22Rv1 (cell line): ENCODE results near the gene IQCM.

ENCODE experiments used
- CTCF ChIP-seq: fragments of 450-650 bp; IDR thresholded peaks from 2 replicates; pipeline ENCODE4 v1.5.1; 2017; ENCODE audit warnings: mild to moderate bottlenecking
- ZFX ChIP-seq: fragments of 450-650 bp; IDR thresholded peaks from 2 replicates; pipeline ENCODE4 v1.6.1; 2017; ENCODE audit warnings: antibody characterized with exemption, borderline replicate concordance

GRCh38 chr4:149711593-149712365 is 103.9 kb downstream of the IQCM start:
- TF ChIP-seq CTCF (no peak), ZFX (no peak)
